ENCODE results near the gene SGIP1. TPM values are rescaled to one million over a fixed set of nuclear protein-coding genes. Genes with fewer than 3 reads are reported as not detected.

The SGIP1 gene
- total and polyA plus RNA-seq, 2 experiments from 2014 or later = 3.1 to 20.2 TPM

- Histone ChIP-seq H3K4me3 (no peak overlapping the region), H3K4me2 (no peak overlapping the region), H3K79me2 (no peaks in the 10 kb centered on the region), H3K27me3 (no peaks in the 10 kb centered on the region), H3K4me1 (ENCODE audit: insufficient read depth) (no peaks in the 10 kb centered on the region), H3K9me2 (replicated peaks; ENCODE audit: insufficient read depth) (no peaks in the 10 kb centered on the region), H3K9me3 (ENCODE audit: low read depth) (no peaks in the 10 kb centered on the region), H3K36me3 (replicated peaks; ENCODE audit: insufficient read depth, low read depth) (no peaks in the 10 kb centered on the region), H3K27ac (no peak overlapping the region), H2AFZ (no peak overlapping the region), H4K20me1 (ENCODE audit: insufficient read depth, poor library complexity, severe bottlenecking) (no peaks in the 10 kb centered on the region)
- DNase-seq (ENCODE audit: low spot score) = no peak
- 91% methylated on average over 2 of the region's 2 CpGs for WGBS (ENCODE audit: low lambda C conversion rate, missing lambda C conversion rate)
- TF ChIP-seq CTCF (IDR thresholded peaks at IDR 0.05; ENCODE audit: poor library complexity) (no peak), EZH2phosphoT487 (IDR thresholded peaks at IDR 0.05; ENCODE audit: low read depth, severe bottlenecking, unreplicated experiment) (no peak), EZH2 (IDR thresholded peaks at IDR 0.05; ENCODE audit: borderline replicate concordance) (no peak)
Measured at GRCh38 chr1:66773227-66773626, 239.3 kb downstream of the SGIP1 start.

- H3K27ac ChIP-seq = no peak overlapping the region
- no peak overlapping the region for H3K4me3 ChIP-seq
- WGBS (ENCODE audit: low lambda C conversion rate, missing lambda C conversion rate) = 88% methylated on average over 2 of the region's 2 CpGs
- DNase-seq (ENCODE audit: low spot score) = no peak
- H3K4me1 ChIP-seq (ENCODE audit: insufficient read depth) = no peaks in the 10 kb centered on the region
- no peaks in the 10 kb centered on the region for H3K27me3 ChIP-seq
- H3K4me2 ChIP-seq = no peak overlapping the region
- H3K9me2 ChIP-seq (replicated peaks; ENCODE audit: insufficient read depth) = no peaks in the 10 kb centered on the region
- no peaks in the 10 kb centered on the region for H3K36me3 ChIP-seq (replicated peaks; ENCODE audit: insufficient read depth, low read depth)
- H3K9me3 ChIP-seq (ENCODE audit: low read depth) = no peaks in the 10 kb centered on the region
- no peak for TF ChIP-seq EZH2phosphoT487 (IDR thresholded peaks at IDR 0.05; ENCODE audit: low read depth, severe bottlenecking, unreplicated experiment)
- no peak for TF ChIP-seq CTCF (IDR thresholded peaks at IDR 0.05; ENCODE audit: poor library complexity)
- TF ChIP-seq EZH2 (IDR thresholded peaks at IDR 0.05; ENCODE audit: borderline replicate concordance) = no peak
- H2AFZ ChIP-seq = no peak overlapping the region
- H4K20me1 ChIP-seq (ENCODE audit: insufficient read depth, poor library complexity, severe bottlenecking) = no peaks in the 10 kb centered on the region
- no peaks in the 10 kb centered on the region for H3K79me2 ChIP-seq
Measured at GRCh38 chr1:66774438-66774837, 240.5 kb downstream of the SGIP1 start.

GRCh38 chr1:66775646-66776045 is 241.7 kb downstream of the SGIP1 start:
- H4K20me1 ChIP-seq (ENCODE audit: insufficient read depth, poor library complexity, severe bottlenecking) = no peaks in the 10 kb centered on the region
- H3K4me3 ChIP-seq = no peak overlapping the region
- H3K9me3 ChIP-seq (ENCODE audit: low read depth) = no peaks in the 10 kb centered on the region
- no peaks in the 10 kb centered on the region for H3K79me2 ChIP-seq
- H3K27ac ChIP-seq = no peak overlapping the region
- no peak for DNase-seq (ENCODE audit: low spot score)
- no peaks in the 10 kb centered on the region for H3K4me1 ChIP-seq (ENCODE audit: insufficient read depth)
- H3K27me3 ChIP-seq = no peaks in the 10 kb centered on the region
- no peaks in the 10 kb centered on the region for H3K36me3 ChIP-seq (replicated peaks; ENCODE audit: insufficient read depth, low read depth)
- TF ChIP-seq EZH2 (IDR thresholded peaks at IDR 0.05; ENCODE audit: borderline replicate concordance) (no peak), EZH2phosphoT487 (IDR thresholded peaks at IDR 0.05; ENCODE audit: low read depth, severe bottlenecking, unreplicated experiment) (no peak), CTCF (IDR thresholded peaks at IDR 0.05; ENCODE audit: poor library complexity) (no peak)
- no peak overlapping the region for H3K4me2 ChIP-seq
- no peaks in the 10 kb centered on the region for H3K9me2 ChIP-seq (replicated peaks; ENCODE audit: insufficient read depth)
- 90% methylated on average over 3 of the region's 3 CpGs for whole genome bisulfite sequencing (ENCODE audit: low lambda C conversion rate, missing lambda C conversion rate)
- H2AFZ ChIP-seq = no peak overlapping the region

- 68% methylated on average over 3 of the region's 3 CpGs for WGBS (ENCODE audit: low lambda C conversion rate, missing lambda C conversion rate)
- no peak overlapping the region for H2AFZ ChIP-seq
- H4K20me1 ChIP-seq (ENCODE audit: insufficient read depth, poor library complexity, severe bottlenecking) = no peaks in the 10 kb centered on the region
- no peaks in the 10 kb centered on the region for H3K27me3 ChIP-seq
- no peak for DNase-seq (ENCODE audit: low spot score)
- H3K9me2 ChIP-seq (replicated peaks; ENCODE audit: insufficient read depth) = no peaks in the 10 kb centered on the region
- H3K79me2 ChIP-seq = no peaks in the 10 kb centered on the region
- H3K9me3 ChIP-seq (ENCODE audit: low read depth) = no peaks in the 10 kb centered on the region
- no peaks in the 10 kb centered on the region for H3K4me1 ChIP-seq (ENCODE audit: insufficient read depth)
- H3K4me2 ChIP-seq = no peak overlapping the region
- TF ChIP-seq EZH2phosphoT487 (IDR thresholded peaks at IDR 0.05; ENCODE audit: low read depth, severe bottlenecking, unreplicated experiment) (no peak), EZH2 (IDR thresholded peaks at IDR 0.05; ENCODE audit: borderline replicate concordance) (no peak), CTCF (IDR thresholded peaks at IDR 0.05; ENCODE audit: poor library complexity) (no peak)
- H3K4me3 ChIP-seq = no peak overlapping the region
- no peak overlapping the region for H3K27ac ChIP-seq
- no peaks in the 10 kb centered on the region for H3K36me3 ChIP-seq (replicated peaks; ENCODE audit: insufficient read depth, low read depth)
Measured at GRCh38 chr1:66777831-66778230, 243.9 kb downstream of the SGIP1 start.

Measured in hepatocyte (in vitro differentiated cells).